Neuronal stem cell (in vitro differentiated cells): ENCODE results near the gene CORO1C.
"Not testable (repeated sequence)": the region's sequence is repeated elsewhere in the genome, so short reads cannot be mapped to it uniquely, and the experiment has no call there.

Experiments used
- DNase-seq: peaks from one replicate; pipeline ENCODE4 v3.0.0-alpha.2; 2013; ENCODE audit warnings: low spot score
- H2AFZ ChIP-seq: one replicate; pipeline ENCODE4 v1.6.1; 2013; ENCODE audit warnings: mild to moderate bottlenecking, low read length, inconsistent platforms
- H2AK5ac ChIP-seq: 2 replicates; pipeline ENCODE4 v1.6.1; 2013; ENCODE audit warnings: low read depth, mild to moderate bottlenecking, inconsistent platforms, low read length, moderate library complexity, mixed read lengths
- H2BK120ac ChIP-seq: 2 replicates; pipeline ENCODE4 v1.6.1; 2013; ENCODE audit warnings: low read depth, mild to moderate bottlenecking, inconsistent platforms, low read length, moderate library complexity, mixed read lengths
- H2BK12ac ChIP-seq: one replicate; pipeline ENCODE4 v1.6.1; 2013; ENCODE audit warnings: low read length, inconsistent platforms
- H2BK15ac ChIP-seq: 2 replicates; pipeline ENCODE4 v1.6.1; 2013; ENCODE audit warnings: mild to moderate bottlenecking, low read length, inconsistent platforms, mixed read lengths
- H2BK5ac ChIP-seq: one replicate; pipeline ENCODE4 v1.6.1; 2013; ENCODE audit warnings: inconsistent platforms, mild to moderate bottlenecking, low read length, moderate library complexity
- H3K14ac ChIP-seq: one replicate; pipeline ENCODE4 v1.6.1; 2013; ENCODE audit warnings: low read length, inconsistent platforms
- H3K18ac ChIP-seq: 2 replicates; pipeline ENCODE4 v1.6.1; 2013; ENCODE audit warnings: low read length, inconsistent platforms
- H3K23ac ChIP-seq: 2 replicates; pipeline ENCODE4 v1.6.1; 2013; ENCODE audit warnings: low read depth, mild to moderate bottlenecking, mixed read lengths, low read length, inconsistent platforms; ENCODE audit not compliant: poor library complexity
- H3K27ac ChIP-seq: replicated peaks from 3 replicates; pipeline ENCODE4 v1.5.1; 2013; ENCODE audit warnings: low read length, inconsistent platforms
- H3K27me3 ChIP-seq, 3 experiments: 2 replicates each; pipeline ENCODE4 v1.6.1; 2013; ENCODE audit warnings: low read length in 3 of 3, mild to moderate bottlenecking in 2 of 3, inconsistent platforms in 1 of 3, low read depth in 1 of 3, mixed read lengths in 1 of 3, moderate library complexity in 1 of 3; ENCODE audit not compliant: control insufficient read depth in 3 of 3, insufficient read depth in 3 of 3
- H3K36me3 ChIP-seq, 2 donors: replicated peaks in 1 of 2; 2 replicates each; pipeline ENCODE4 v1.6.1; 2013; ENCODE audit warnings: low read length in 2 of 2; ENCODE audit not compliant: control insufficient read depth in 2 of 2, insufficient read depth in 2 of 2
- H3K4ac ChIP-seq: 2 replicates; pipeline ENCODE4 v1.6.1; 2013; ENCODE audit warnings: inconsistent platforms, mild to moderate bottlenecking, low read length, moderate library complexity
- H3K4me1 ChIP-seq, 2 donors: 1 replicate in 1 of 2; 2 replicates in 1 of 2; pipeline ENCODE4 v1.6.1; 2013; ENCODE audit warnings: low read length in 2 of 2, low read depth in 1 of 2; ENCODE audit not compliant: control insufficient read depth in 2 of 2, insufficient read depth in 1 of 2
- H3K4me2 ChIP-seq: one replicate; pipeline ENCODE4 v1.6.1; 2013; ENCODE audit warnings: mild to moderate bottlenecking, low read length, inconsistent platforms; ENCODE audit not compliant: insufficient read depth, poor library complexity, severe bottlenecking
- H3K4me3 ChIP-seq, 2 donors: 2 replicates each; pipeline ENCODE4 v1.5.1; 2013; ENCODE audit warnings: low read length in 2 of 2, mild to moderate bottlenecking in 2 of 2, inconsistent platforms in 1 of 2, moderate library complexity in 1 of 2
- H3K79me1 ChIP-seq: one replicate; pipeline ENCODE4 v1.6.1; 2013; ENCODE audit warnings: low read depth, mild to moderate bottlenecking, inconsistent platforms, low read length, moderate library complexity
- H3K9ac ChIP-seq: one replicate; pipeline ENCODE4 v1.6.1; 2013; ENCODE audit warnings: mild to moderate bottlenecking, low read depth, low read length, inconsistent platforms; ENCODE audit not compliant: poor library complexity
- H3K9me3 ChIP-seq, 2 donors: replicated peaks in 1 of 2; 2 replicates each; pipeline versions ENCODE3 to v1.6.1; 2013; ENCODE audit warnings: low read length in 2 of 2, mild to moderate bottlenecking in 2 of 2, inconsistent platforms in 1 of 2, low read depth in 1 of 2, mixed read lengths in 1 of 2, moderate library complexity in 1 of 2; ENCODE audit not compliant: control insufficient read depth in 2 of 2, insufficient read depth in 1 of 2
- H4K8ac ChIP-seq: one replicate; pipeline ENCODE4 v1.6.1; 2013; ENCODE audit warnings: low read depth, mild to moderate bottlenecking, inconsistent platforms, low read length, moderate library complexity
- H4K91ac ChIP-seq: one replicate; pipeline ENCODE4 v1.6.1; 2013; ENCODE audit warnings: low read length, low read depth, mild to moderate bottlenecking, inconsistent platforms; ENCODE audit not compliant: poor library complexity
- WGBS, 2 donors: extraction: QIAGEN DNeasy Blood & Tissue Kit; methylation state at CpG; one replicate each; pipeline ENCODE4 v1.1.7; 2013; ENCODE audit warnings: missing lambda C conversion rate in 2 of 2, mixed read lengths in 1 of 2; ENCODE audit not compliant: insufficient read length in 2 of 2, insufficient replicate concordance in 1 of 2; ENCODE audit errors: extremely low coverage in 2 of 2; 5-methylcytosine and 5-hydroxymethylcytosine counted together

CORO1C gene

GRCh38 chr12:108656247-108656646 is 75.1 kb downstream of the CORO1C start:
- H3K9ac ChIP-seq, H3K27me3 ChIP-seq, H2BK5ac ChIP-seq, H2BK15ac ChIP-seq, DNase-seq, H3K14ac ChIP-seq, H3K18ac ChIP-seq, H2AFZ ChIP-seq, H2BK12ac ChIP-seq, H3K4ac ChIP-seq, H4K91ac ChIP-seq, H3K79me1 ChIP-seq, H3K4me1 ChIP-seq, H2BK120ac ChIP-seq, H3K23ac ChIP-seq, H3K4me2 ChIP-seq, H4K8ac ChIP-seq, H3K4me3 ChIP-seq, H2AK5ac ChIP-seq, H3K9me3 ChIP-seq: not testable (repeated sequence)
- Histone ChIP-seq H3K36me3 (peaks cover 25 to 88% of the 10 kb centered on the region in 2 donors), H3K27ac (peak overlapping the region; percentile 41)
- WGBS, 2 donors, result no CpG with 5 or more reads among the region's 24 CpGs

- not testable (repeated sequence) for H2BK120ac ChIP-seq, H2BK5ac ChIP-seq, DNase-seq, H3K9ac ChIP-seq, H2AK5ac ChIP-seq, H4K8ac ChIP-seq, H3K4me3 ChIP-seq, H3K27me3 ChIP-seq, H3K79me1 ChIP-seq, H3K18ac ChIP-seq, H3K14ac ChIP-seq, H3K4ac ChIP-seq, H3K23ac ChIP-seq, H3K9me3 ChIP-seq, H3K4me1 ChIP-seq, H4K91ac ChIP-seq, H3K27ac ChIP-seq, H2AFZ ChIP-seq, H3K4me2 ChIP-seq, H2BK12ac ChIP-seq, H2BK15ac ChIP-seq
- no CpG with 5 or more reads among the region's 28 CpGs for WGBS, 2 donors
- peaks cover 25 to 88% of the 10 kb centered on the region in 2 donors for H3K36me3 ChIP-seq
Observed at GRCh38 chr12:108655812-108656175, 75.5 kb downstream of the CORO1C start.

GRCh38 chr12:108654622-108655021 is 76.7 kb downstream of the CORO1C start:
- not testable (repeated sequence) for DNase-seq, H4K91ac ChIP-seq, H3K23ac ChIP-seq, H2BK12ac ChIP-seq, H3K9ac ChIP-seq, H2AK5ac ChIP-seq, H3K27me3 ChIP-seq, H3K4me1 ChIP-seq, H2BK120ac ChIP-seq, H2AFZ ChIP-seq, H3K14ac ChIP-seq, H3K9me3 ChIP-seq, H3K4me2 ChIP-seq, H3K27ac ChIP-seq, H3K18ac ChIP-seq, H4K8ac ChIP-seq, H3K79me1 ChIP-seq, H3K4me3 ChIP-seq, H3K4ac ChIP-seq, H2BK5ac ChIP-seq, H2BK15ac ChIP-seq
- peaks cover 26 to 90% of the 10 kb centered on the region in 2 donors for H3K36me3 ChIP-seq
- WGBS, 2 donors, result no CpG with 5 or more reads among the region's 9 CpGs

- DNase-seq, result no peak
- no peak overlapping the region for H2AK5ac ChIP-seq
- H2AFZ ChIP-seq, result no peak overlapping the region
- no peak overlapping the region for H4K91ac ChIP-seq
- H4K8ac ChIP-seq, result no peak overlapping the region
- H2BK120ac ChIP-seq, result no peak overlapping the region
- H3K23ac ChIP-seq, result no peak overlapping the region
- no peak overlapping the region for H3K18ac ChIP-seq
- no peak overlapping the region for H3K4me3 ChIP-seq
- H3K36me3 ChIP-seq, result peaks cover 28 to 91% of the 10 kb centered on the region in 2 donors
- H3K27me3 ChIP-seq, result no peaks in the 10 kb centered on the region
- H3K4me1 ChIP-seq, result peaks cover 0 to 7% of the 10 kb centered on the region in 2 donors
- H3K27ac ChIP-seq, result no peak overlapping the region
- no peak overlapping the region for H2BK15ac ChIP-seq
- no peak overlapping the region for H2BK12ac ChIP-seq
- H3K9ac ChIP-seq, result no peak overlapping the region
- no peaks in the 10 kb centered on the region for H3K79me1 ChIP-seq
- no peak overlapping the region for H2BK5ac ChIP-seq
- H3K4me2 ChIP-seq, result no peak overlapping the region
- no peaks in the 10 kb centered on the region for H3K9me3 ChIP-seq
- H3K14ac ChIP-seq, result no peak overlapping the region
- no CpG with 5 or more reads among the region's 3 CpGs for WGBS, 2 donors
- no peak overlapping the region for H3K4ac ChIP-seq
Observed at GRCh38 chr12:108653922-108654321, 77.4 kb downstream of the CORO1C start.
